Gastrocnemius medialis (tissue), 4 donors: ENCODE results near the gene LINC00305. TPM values are rescaled to one million over a fixed set of nuclear protein-coding genes. Genes with fewer than 3 reads are reported as not detected.

ENCODE experiments used
- ATAC-seq, 2 donors: fragments of 150-250 bp; one replicate each; pipeline ENCODE4 v1.9.1; 2016
- DNase-seq, 2 donors: peaks; one replicate each; pipeline ENCODE4 v3.0.0-alpha.2; 2019
- H3K27ac ChIP-seq, 4 donors: fragments of 200-600 bp; sonication (generic); 1 replicate in 1 of 4; 2 replicates in 3 of 4; pipeline ENCODE4 v1.5.1; 2016 to 2018; ENCODE audit warnings: mild to moderate bottlenecking in 2 of 4, moderate library complexity in 1 of 4
- H3K27me3 ChIP-seq, 3 donors: fragments of 200-600 bp; sonication (generic) in 2 of 3; 1 replicate in 1 of 3; 2 replicates in 2 of 3; pipeline versions ENCODE4 v1.5.1 to v1.6.0; 2016 to 2019; ENCODE audit warnings: mild to moderate bottlenecking in 1 of 3, moderate library complexity in 1 of 3
- H3K36me3 ChIP-seq, 2 donors: fragments of 200-600 bp; sonication (generic) in 1 of 2; one replicate each; pipeline ENCODE4 v1.5.1; 2017 to 2018
- H3K4me1 ChIP-seq, 2 donors: fragments of 200-600 bp; sonication (generic) in 1 of 2; one replicate each; pipeline ENCODE4 v1.5.1; 2016 to 2017; ENCODE audit warnings: mild to moderate bottlenecking in 2 of 2
- H3K4me3 ChIP-seq, 4 donors: fragments of 200-600 bp; sonication (generic) in 3 of 4; 1 replicate in 1 of 4; 2 replicates in 3 of 4; pipeline ENCODE4 v1.5.1; 2016 to 2019; ENCODE audit warnings: mild to moderate bottlenecking in 2 of 4
- H3K9me3 ChIP-seq, 3 donors: fragments of 200-600 bp; sonication (generic) in 2 of 3; 1 replicate in 1 of 3; 2 replicates in 2 of 3; pipeline ENCODE4 v1.5.1; 2016 to 2019
- CTCF ChIP-seq, 5 experiments: fragments of 450-650 bp in 3 of 5; fragments of 200-600 bp in 2 of 5; sonication (generic) in 2 of 5; IDR thresholded peaks in 4 of 5; conservative IDR thresholded peaks in 1 of 5; 1 replicate in 4 of 5; 2 replicates in 1 of 5; pipeline ENCODE4 v1.5.1; 2016 to 2019; ENCODE audit warnings: antibody characterized with exemption in 5 of 5, mild to moderate bottlenecking in 3 of 5, moderate library complexity in 3 of 5
- POLR2A ChIP-seq, 2 donors: fragments of 450-650 bp; IDR thresholded peaks; one replicate each; pipeline ENCODE4 v1.6.1; 2017; ENCODE audit warnings: antibody characterized with exemption in 2 of 2, mild to moderate bottlenecking in 2 of 2, moderate library complexity in 2 of 2
- in situ Hi-C, 4 donors: fragments of 200-750 bp; cut with MboI; loops; one replicate each; pipeline versions ENCODE4 v1.15.0 to v1.8.0; 2017; ENCODE audit warnings: low sequenced_read_pairs in 4 of 4
- intact Hi-C: fragments of 100-400 bp; cut with DNase I; formaldehyde crosslinking; loops from one replicate; pipeline ENCODE4 v1.15.1; 2023; ENCODE audit warnings: low total_unique reads
- total RNA-seq, 4 donors: library from RNA; depleted of rRNA; stranded (reverse); fragments of >200 nt; gene quantifications; one replicate each; pipeline versions ENCODE4 v1.1.0 to v1.2.3, GENCODE V29; 2016

LINC00305 gene
- total RNA-seq, 4 donors from 2014 or later: not detected

DNA sequence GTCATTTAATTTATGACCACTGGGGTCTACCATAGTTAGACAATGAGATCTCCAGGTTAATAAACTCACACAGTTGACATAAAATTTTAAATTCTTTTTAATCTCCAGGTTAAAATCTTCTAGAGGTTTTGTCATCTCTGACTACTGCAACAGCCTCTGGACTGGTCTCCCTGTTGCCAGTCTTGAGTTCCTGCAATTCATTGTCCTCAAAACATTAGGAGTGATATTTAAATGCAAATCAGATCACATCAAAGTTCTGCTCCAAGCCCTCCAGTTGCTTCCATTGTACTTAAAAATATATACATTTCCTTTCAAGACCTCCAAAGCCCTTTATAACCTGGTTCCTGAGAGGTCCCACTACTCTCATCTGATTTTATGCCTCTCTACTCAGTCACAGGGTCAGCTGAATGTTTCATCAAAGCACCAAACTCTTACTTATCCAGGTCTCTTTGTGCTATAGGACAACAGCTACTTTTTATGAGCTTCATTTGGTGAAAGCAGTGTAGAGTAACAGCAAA is 18.6 kb upstream of the LINC00305 start:
- intact Hi-C loops (no loop called here), in situ Hi-C loops (no loop called here)
- no peak for TF ChIP-seq CTCF (IDR thresholded peaks at IDR 0.05 in 4 of 5, conservative IDR thresholded peaks at IDR 0.05 in 1 of 5)
- TF ChIP-seq POLR2A (IDR thresholded peaks at IDR 0.05): no peak
- Histone ChIP-seq H3K36me3 (no peaks in the 10 kb centered on the region), H3K27ac (no peak overlapping the region), H3K4me1 (no peaks in the 10 kb centered on the region), H3K9me3 (no peaks in the 10 kb centered on the region), H3K27me3 (no peaks in the 10 kb centered on the region), H3K4me3 (no peak overlapping the region)
- no peak for DNase-seq
- ATAC-seq: no peak

- DNase-seq (no peak), ATAC-seq (no peak)
- intact Hi-C loops: no loop called here
- in situ Hi-C loops: no loop called here
- no peaks in the 10 kb centered on the region for H3K4me1 ChIP-seq
- H3K27ac ChIP-seq: no peak overlapping the region
- TF ChIP-seq CTCF (IDR thresholded peaks at IDR 0.05 in 4 of 5, conservative IDR thresholded peaks at IDR 0.05 in 1 of 5): no peak
- no peak for TF ChIP-seq POLR2A (IDR thresholded peaks at IDR 0.05)
- H3K4me3 ChIP-seq: no peak overlapping the region
- H3K27me3 ChIP-seq: no peaks in the 10 kb centered on the region
- H3K36me3 ChIP-seq: no peaks in the 10 kb centered on the region
- no peaks in the 10 kb centered on the region for H3K9me3 ChIP-seq
Observed at GRCh38 chr18:64165906-64166305, 17.0 kb upstream of the LINC00305 start.

GRCh38 chr18:64164883-64165282 is 16.0 kb upstream of the LINC00305 start:
- Histone ChIP-seq H3K36me3 (no peaks in the 10 kb centered on the region), H3K27ac (no peak overlapping the region), H3K4me1 (no peaks in the 10 kb centered on the region), H3K4me3 (no peak overlapping the region), H3K27me3 (no peaks in the 10 kb centered on the region), H3K9me3 (no peaks in the 10 kb centered on the region)
- TF ChIP-seq CTCF (IDR thresholded peaks at IDR 0.05 in 4 of 5, conservative IDR thresholded peaks at IDR 0.05 in 1 of 5) (no peak), POLR2A (IDR thresholded peaks at IDR 0.05) (no peak)
- DNase-seq: no peak
- ATAC-seq: no peak
- intact Hi-C loops (no loop called here), in situ Hi-C loops (no loop called here)

DNA sequence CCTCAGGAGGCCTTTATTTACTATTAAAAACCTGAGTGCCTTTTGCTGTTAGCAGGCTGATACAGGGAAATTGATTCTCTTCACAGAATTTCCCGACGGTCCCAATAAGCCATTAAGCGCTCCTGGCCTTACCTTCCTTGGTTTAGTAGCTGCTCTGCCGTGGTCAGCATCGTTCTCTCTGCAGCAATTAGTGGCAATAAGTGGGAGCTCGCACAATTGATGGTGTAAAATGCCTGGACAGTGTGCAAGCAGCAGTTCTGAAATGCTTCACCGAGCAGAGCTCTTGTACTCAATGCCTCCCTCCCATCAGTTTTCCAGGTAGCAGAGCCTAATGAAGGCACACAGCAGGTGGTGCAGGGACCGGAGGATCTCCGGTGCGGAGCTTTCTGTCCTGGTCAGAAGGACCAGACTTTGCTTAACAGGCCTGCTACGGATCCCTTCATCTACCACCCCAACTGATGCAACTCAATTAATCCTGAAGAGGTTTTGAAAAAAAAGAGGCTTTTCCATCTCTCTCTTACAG is 1.1 kb upstream of the LINC00305 start:
- no peaks in the 10 kb centered on the region for H3K4me1 ChIP-seq
- H3K9me3 ChIP-seq: no peaks in the 10 kb centered on the region
- ATAC-seq (no peak), DNase-seq (no peak)
- no peaks in the 10 kb centered on the region for H3K36me3 ChIP-seq
- intact Hi-C loops (no loop called here), in situ Hi-C loops (no loop called here)
- H3K27ac ChIP-seq: no peak overlapping the region
- TF ChIP-seq CTCF (IDR thresholded peaks at IDR 0.05 in 4 of 5, conservative IDR thresholded peaks at IDR 0.05 in 1 of 5) (no peak), POLR2A (IDR thresholded peaks at IDR 0.05) (no peak)
- no peaks in the 10 kb centered on the region for H3K27me3 ChIP-seq
- no peak overlapping the region for H3K4me3 ChIP-seq

DNA sequence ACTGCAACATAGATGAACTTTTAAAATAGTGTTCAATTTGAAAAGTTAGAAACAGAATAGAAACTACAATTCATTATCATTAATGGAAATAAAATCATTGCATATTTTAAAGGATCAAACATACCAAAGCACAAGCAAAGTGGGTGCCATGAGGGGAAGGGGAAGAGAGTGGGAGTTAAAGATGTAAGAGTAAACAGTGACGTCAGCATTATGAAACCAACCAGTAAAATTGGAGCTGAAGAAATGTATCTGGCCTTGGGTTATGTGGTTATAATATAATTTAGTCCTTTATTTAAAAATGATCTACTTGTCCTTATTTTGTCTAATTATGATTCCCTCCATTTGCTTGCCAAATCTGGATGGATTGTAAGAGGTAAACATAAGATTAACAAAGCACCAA is 6.0 kb downstream of the LINC00305 start:
- TF ChIP-seq CTCF (IDR thresholded peaks at IDR 0.05 in 4 of 5, conservative IDR thresholded peaks at IDR 0.05 in 1 of 5) (no peak), POLR2A (IDR thresholded peaks at IDR 0.05) (no peak)
- Histone ChIP-seq H3K27ac (no peak overlapping the region), H3K36me3 (no peaks in the 10 kb centered on the region), H3K4me1 (no peaks in the 10 kb centered on the region), H3K9me3 (no peaks in the 10 kb centered on the region), H3K27me3 (no peaks in the 10 kb centered on the region), H3K4me3 (no peak overlapping the region)
- no peak for DNase-seq
- no peak for ATAC-seq
- intact Hi-C loops: no loop called here
- in situ Hi-C loops: no loop called here
